B cell (primary cell): Measurements from ENCODE around the gene DAZAP1. TPM values are rescaled to one million over a fixed set of nuclear protein-coding genes. Genes with fewer than 3 reads are reported as not detected.

ENCODE experiments used
- ATAC-seq: fragments of 200-7000 bp; cut with Tn5 transposase; one replicate; pipeline ENCODE4 v1.10.0; 2021; ENCODE audit warnings: low read depth, mild to moderate bottlenecking, moderate number of reproducible peaks, moderate library complexity
- CTCF ChIA-PET: fragments of 350-600 bp; sonication (Branson Sonifier 250); formaldehyde crosslinking; loops from one replicate; lab custom pipeline; 2021; ENCODE audit warnings: antibody characterized with exemption, inconsistent platforms; lab: Charles Lee
- POLR2A ChIA-PET: fragments of 350-600 bp; sonication (Branson Sonifier 250); formaldehyde crosslinking; loops from one replicate; lab custom pipeline; 2021; ENCODE audit warnings: antibody characterized with exemption; lab: Charles Lee
- DNase-seq: peaks from one replicate; pipeline ENCODE4 v3.0.0; 2013
- H2AFZ ChIP-seq: 2 replicates; pipeline ENCODE4 v1.6.1; 2012; ENCODE audit warnings: mild to moderate bottlenecking, low read depth, low read length; ENCODE audit not compliant: insufficient read depth, poor library complexity, severe bottlenecking
- H3K27ac ChIP-seq, 2 donors: 1 replicate in 1 of 2; 2 replicates in 1 of 2; pipeline ENCODE4 v1.5.1; 2012 to 2013; ENCODE audit warnings: low read length in 2 of 2, mild to moderate bottlenecking in 2 of 2, moderate library complexity in 1 of 2
- H3K27me3 ChIP-seq, 4 experiments: fragments of 200-600 bp in 1 of 4; sonication (generic) in 1 of 4; replicated peaks in 1 of 4; 1 replicate in 2 of 4; 2 replicates in 2 of 4; pipeline versions ENCODE4 v1.6.1 to v1.7.0; 2013 to 2016; ENCODE audit warnings: low read length in 3 of 4, mild to moderate bottlenecking in 2 of 4, mixed read lengths in 1 of 4, moderate library complexity in 1 of 4; ENCODE audit not compliant: insufficient read depth in 4 of 4, control insufficient read depth in 3 of 4; ENCODE audit errors: control extremely low read depth in 1 of 4
- H3K36me3 ChIP-seq, 2 experiments: replicated peaks in 1 of 2; 1 replicate in 1 of 2; 2 replicates in 1 of 2; pipeline versions ENCODE4 v1.6.1 to v1.7.1; 2013; ENCODE audit warnings: low read length in 1 of 2; ENCODE audit not compliant: insufficient read depth in 2 of 2, control insufficient read depth in 1 of 2; ENCODE audit errors: control extremely low read depth in 1 of 2, extremely low read depth in 1 of 2
- H3K4me1 ChIP-seq, 2 donors: fragments of 200-600 bp in 1 of 2; sonication (generic) in 1 of 2; 1 replicate in 1 of 2; 2 replicates in 1 of 2; pipeline versions ENCODE4 v1.5.1 to v1.6.1; 2013 to 2017; ENCODE audit warnings: low read length in 2 of 2; ENCODE audit not compliant: control insufficient read depth in 2 of 2, insufficient read depth in 2 of 2
- H3K4me2 ChIP-seq: replicated peaks from 2 replicates; pipeline ENCODE3; 2012; ENCODE audit warnings: mild to moderate bottlenecking, low read depth, low read length; ENCODE audit not compliant: poor library complexity, severe bottlenecking
- H3K4me3 ChIP-seq, 5 experiments: fragments of 200-600 bp in 1 of 5; sonication (generic) in 1 of 5; 1 replicate in 3 of 5; 2 replicates in 2 of 5; pipeline versions ENCODE4 v1.5.1 to v1.7.0; 2011 to 2016; ENCODE audit warnings: low read length in 4 of 5, mild to moderate bottlenecking in 4 of 5, low read depth in 2 of 5, control low read depth in 1 of 5, moderate library complexity in 1 of 5; ENCODE audit not compliant: insufficient read depth in 1 of 5; ENCODE audit errors: control extremely low read depth in 1 of 5, extremely low read depth in 1 of 5
- H3K79me2 ChIP-seq: fragments of 200-600 bp; sonication (generic); one replicate; pipeline ENCODE4 v1.6.0; 2016; ENCODE audit warnings: low read length; ENCODE audit not compliant: control insufficient read depth, insufficient read depth
- H3K9ac ChIP-seq: fragments of 200-600 bp; sonication (generic); 2 replicates; pipeline ENCODE4 v1.6.1; 2017; ENCODE audit warnings: mild to moderate bottlenecking, low read length, moderate library complexity
- H3K9me3 ChIP-seq, 3 donors: one replicate each; pipeline versions ENCODE4 v1.6.1 to v1.7.1; 2013; ENCODE audit warnings: low read length in 2 of 3; ENCODE audit not compliant: control insufficient read depth in 2 of 3, insufficient read depth in 1 of 3; ENCODE audit errors: control extremely low read depth in 1 of 3
- H4K20me1 ChIP-seq: 2 replicates; pipeline ENCODE4 v1.6.0; 2012; ENCODE audit warnings: mild to moderate bottlenecking, low read length; ENCODE audit not compliant: insufficient read depth, control insufficient read depth, poor library complexity, severe bottlenecking
- H3K27ac Mint-ChIP-seq: one replicate; pipeline ENCODE4 v1.8.0; 2021; ENCODE audit warnings: mixed read lengths
- H3K27me3 Mint-ChIP-seq: one replicate; pipeline ENCODE4 v1.8.0; 2021; ENCODE audit warnings: mixed read lengths
- H3K4me1 Mint-ChIP-seq: one replicate; pipeline ENCODE4 v1.8.0; 2021; ENCODE audit warnings: mixed read lengths
- H3K4me3 Mint-ChIP-seq: one replicate; pipeline ENCODE4 v1.8.0; 2021; ENCODE audit warnings: mixed read lengths
- H3K9me3 Mint-ChIP-seq: one replicate; pipeline ENCODE4 v1.8.0; 2022; ENCODE audit warnings: mixed read lengths; ENCODE audit not compliant: insufficient read depth
- EZH2 ChIP-seq: IDR thresholded peaks from 2 replicates; pipeline ENCODE4 v1.6.1; 2012; ENCODE audit warnings: borderline replicate concordance, low read depth, mild to moderate bottlenecking, moderate library complexity, low read length; ENCODE audit not compliant: insufficient read depth, poor library complexity, severe bottlenecking
- WGBS: methylation state at CpG from one replicate; pipeline ENCODE4 v1.1.5; 2013; ENCODE audit warnings: missing lambda C conversion rate; ENCODE audit not compliant: insufficient coverage; 5-methylcytosine and 5-hydroxymethylcytosine counted together
- intact Hi-C: fragments of 100-400 bp; cut with micrococcal nuclease; formaldehyde crosslinking; loops from one replicate; pipeline ENCODE4 v1.10.0; 2022
- polyA plus RNA-seq: library from polyadenylated mRNA; depleted of rRNA; stranded (reverse); fragments of >200 nt; gene quantifications from 2 replicates; pipeline ENCODE4 v1.2.3, GENCODE V29; 2012
- total RNA-seq, 2 donors: library from RNA; stranded (reverse); fragments of 120-200 nt in 1 of 2; gene quantifications; 1 replicate in 1 of 2; 2 replicates in 1 of 2; pipeline versions ENCODE4 v1.2.3 to v1.2.4, GENCODE V29; 2013 to 2022
- TF ChIP-seq, protein P1 (sequence below): fragments of 200-600 bp; IDR thresholded peaks from one replicate; pipeline ENCODE4 v1.8.0; 2022; ENCODE audit warnings: antibody characterized with exemption, mild to moderate bottlenecking

The DAZAP1 gene
- total and polyA plus RNA-seq, 2 donors (not counting 1 experiment from before 2014, with no cell fraction given) = 54.8 to 125 TPM

- no peaks in the 10 kb centered on the region for H3K9me3 ChIP-seq
- peaks cover 29% of the 10 kb centered on the region for H4K20me1 ChIP-seq
- H3K4me1 Mint-ChIP-seq = peaks cover 13% of the 10 kb centered on the region
- peak within 1 kb of the TSS; percentile 97 for H3K4me3 Mint-ChIP-seq
- H3K4me1 ChIP-seq = peaks cover 6 to 22% of the 10 kb centered on the region in 2 donors
- H3K36me3 ChIP-seq = peaks cover 0 to 4% of the 10 kb centered on the region in 2 experiments
- peaks cover 18% of the 10 kb centered on the region for H3K79me2 ChIP-seq
- ChIA-PET CTCF (no interaction called here), POLR2A (interaction anchor here (0.5 kb wide), 1 partner anchor 709 kb away, joined by 6 read pairs; no protein-coding TSS in a partner anchor)
- no peaks in the 10 kb centered on the region for H3K9me3 Mint-ChIP-seq
- under 1% methylated on average over 67 of the region's 71 CpGs for WGBS
- peak within 1 kb of the TSS; percentile 97 for H3K4me2 ChIP-seq
- H3K27me3 Mint-ChIP-seq = no peaks in the 10 kb centered on the region
- no peaks in the 10 kb centered on the region for H3K27me3 ChIP-seq
- DNase-seq = peak; percentile 94
- intact Hi-C loops = loop anchor here (1.0 to 2.0 kb wide), 4 partner anchors 11 to 72 kb away; partner anchors contain the start of genes DAZAP1 and PCSK4
- peak within 1 kb of the TSS; percentile 96 for H2AFZ ChIP-seq
- H3K27ac Mint-ChIP-seq = peak within 1 kb of the TSS; percentile 93
- peak within 1 kb of the TSS; percentile 77 for H3K9ac ChIP-seq
- TF ChIP-seq, protein P1, sequence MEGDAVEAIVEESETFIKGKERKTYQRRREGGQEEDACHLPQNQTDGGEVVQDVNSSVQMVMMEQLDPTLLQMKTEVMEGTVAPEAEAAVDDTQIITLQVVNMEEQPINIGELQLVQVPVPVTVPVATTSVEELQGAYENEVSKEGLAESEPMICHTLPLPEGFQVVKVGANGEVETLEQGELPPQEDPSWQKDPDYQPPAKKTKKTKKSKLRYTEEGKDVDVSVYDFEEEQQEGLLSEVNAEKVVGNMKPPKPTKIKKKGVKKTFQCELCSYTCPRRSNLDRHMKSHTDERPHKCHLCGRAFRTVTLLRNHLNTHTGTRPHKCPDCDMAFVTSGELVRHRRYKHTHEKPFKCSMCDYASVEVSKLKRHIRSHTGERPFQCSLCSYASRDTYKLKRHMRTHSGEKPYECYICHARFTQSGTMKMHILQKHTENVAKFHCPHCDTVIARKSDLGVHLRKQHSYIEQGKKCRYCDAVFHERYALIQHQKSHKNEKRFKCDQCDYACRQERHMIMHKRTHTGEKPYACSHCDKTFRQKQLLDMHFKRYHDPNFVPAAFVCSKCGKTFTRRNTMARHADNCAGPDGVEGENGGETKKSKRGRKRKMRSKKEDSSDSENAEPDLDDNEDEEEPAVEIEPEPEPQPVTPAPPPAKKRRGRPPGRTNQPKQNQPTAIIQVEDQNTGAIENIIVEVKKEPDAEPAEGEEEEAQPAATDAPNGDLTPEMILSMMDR = no peak
- no peak for TF ChIP-seq EZH2
- H3K4me3 ChIP-seq = peak within 1 kb of the TSS; percentile 50 to 92 (median 79)
- peak within 1 kb of the TSS; percentile 71 to 83 for H3K27ac ChIP-seq
- ATAC-seq = peak; percentile 94
Measured at GRCh38 chr19:1478934-1479707, 71.7 kb downstream of the DAZAP1 start, which contains the start of gene C19orf25. TSS of gene C19orf25 (minus strand) at chr19:1479215. CDS start at chr19:1478903, 312 bp downstream.
